Cardiac fibroblast (primary cell): ENCODE results near the gene CC2D2B.
"Not testable (repeated sequence)": the region's sequence is repeated elsewhere in the genome, so short reads cannot be mapped to it uniquely, and the experiment has no call there.

Experiments used
- DNase-seq, 2 donors: peaks; one replicate each; pipeline versions ENCODE4 v3.0.0 to v3.0.0-alpha.2; 2010; ENCODE audit warnings: low read depth in 2 of 2
- H3K4me3 ChIP-seq, 2 donors: replicated peaks in 1 of 2; 1 replicate in 1 of 2; 2 replicates in 1 of 2; pipeline ENCODE4 v1.5.1; 2011; ENCODE audit warnings: low read depth in 2 of 2, low read length in 2 of 2, mild to moderate bottlenecking in 2 of 2, moderate library complexity in 1 of 2
- CTCF ChIP-seq: IDR thresholded peaks from one replicate; pipeline ENCODE4 v1.5.1; 2011; ENCODE audit warnings: low read depth, mild to moderate bottlenecking, low read length, inconsistent platforms

Gene CC2D2B

GRCh38 chr10:95988702-95989101, 80.9 kb downstream of the CC2D2B start:
- DNase-seq: no peak
- no peak overlapping the region for H3K4me3 ChIP-seq
- TF ChIP-seq CTCF: no peak

GRCh38 chr10:95994376-95994775, 86.6 kb downstream of the CC2D2B start:
- not testable (repeated sequence) for DNase-seq

GRCh38 chr10:95998255-95998784, 90.5 kb downstream of the CC2D2B start:
- TF ChIP-seq CTCF: no peak
- no peak for DNase-seq
- H3K4me3 ChIP-seq: no peak overlapping the region

More at GRCh38 chr10:95994376-95994775, 86.6 kb downstream of the CC2D2B start:
- not testable (repeated sequence) for H3K4me3 ChIP-seq

- no peak for DNase-seq
- no peak for TF ChIP-seq CTCF
- no peak overlapping the region for H3K4me3 ChIP-seq
These were observed 106.2 kb downstream of the CC2D2B start for GRCh38 chr10:96013956-96014355.

- H3K4me3 ChIP-seq: no peak overlapping the region
- TF ChIP-seq CTCF: no peak
- no peak for DNase-seq
These were observed 106.8 kb downstream of the CC2D2B start for GRCh38 chr10:96014473-96015102.

GRCh38 chr10:96017191-96017687, 109.5 kb downstream of the CC2D2B start:
- DNase-seq: peak; percentile 70 to 72
- TF ChIP-seq CTCF: peak; percentile 71
- H3K4me3 ChIP-seq: no peak overlapping the region

- TF ChIP-seq CTCF: no peak
- DNase-seq: no peak
- H3K4me3 ChIP-seq: no peak overlapping the region
These were observed 113.6 kb downstream of the CC2D2B start for GRCh38 chr10:96021332-96021731.
